T-helper 22 cell (primary cell): Measurements from ENCODE around the gene NCS1.

ENCODE experiments used
- DNase-seq: peaks from one replicate; pipeline ENCODE4 v3.0.0-alpha.2; 2020; ENCODE audit warnings: low read depth

NCS1 gene

DNA sequence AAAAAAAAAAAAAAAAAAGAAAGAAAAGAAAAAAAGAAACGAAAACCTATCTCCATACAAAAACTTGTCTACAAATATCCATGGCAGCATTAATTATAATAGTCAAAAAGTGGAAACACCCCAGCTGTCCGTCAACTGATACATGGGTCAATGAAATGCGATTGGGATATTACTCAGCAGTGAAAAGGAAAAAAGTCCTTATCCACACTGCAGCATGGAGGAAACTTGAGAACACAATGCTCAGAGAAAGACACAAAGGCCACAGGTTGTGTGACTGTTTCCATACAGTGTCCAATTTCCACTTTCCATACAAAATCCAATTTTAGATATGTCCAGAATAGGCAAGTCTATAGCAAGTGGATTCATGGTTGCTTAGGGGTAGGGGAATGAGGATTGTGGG lies 24.3 kb upstream of the NCS1 start:
- no peak for DNase-seq

- DNase-seq: no peak
Measured at GRCh38 chr9:130149031-130149430, 23.2 kb upstream of the NCS1 start.

DNA sequence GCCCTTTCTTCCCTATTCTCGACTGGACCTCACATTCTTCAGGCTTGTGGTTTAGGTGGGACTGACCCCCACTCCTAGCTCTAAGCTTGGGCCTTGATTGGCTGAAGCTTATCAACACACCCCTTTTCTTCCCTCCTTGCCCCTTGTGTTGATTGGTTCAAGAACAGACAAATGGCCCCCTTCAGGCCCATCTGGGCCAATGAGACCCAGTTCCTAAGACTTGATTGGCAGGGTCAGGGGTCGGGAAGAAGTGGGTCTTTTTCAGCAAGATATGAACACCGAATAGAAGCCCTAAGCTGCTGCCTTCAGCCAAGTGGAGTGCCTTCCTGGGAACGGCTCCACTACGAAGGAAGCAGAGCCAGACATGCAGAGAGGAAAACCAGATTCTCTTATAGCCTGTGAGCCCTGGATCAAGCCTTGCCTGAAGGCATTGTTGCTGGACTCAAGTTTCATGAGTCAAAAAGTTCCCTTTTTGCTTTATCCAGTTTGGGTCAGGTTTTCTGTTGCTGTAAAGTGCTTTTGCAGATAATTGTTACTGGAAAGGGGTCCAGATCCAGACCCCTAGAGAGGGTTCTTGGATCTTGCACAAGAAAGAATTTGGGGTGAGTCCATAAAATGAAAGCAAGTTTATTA lies 22.4 kb upstream of the NCS1 start:
- DNase-seq: no peak

GRCh38 chr9:130150779-130151382 lies 21.3 kb upstream of the NCS1 start:
- DNase-seq: no peak

- no peak for DNase-seq
Measured at GRCh38 chr9:130154816-130155215, 17.4 kb upstream of the NCS1 start.

GRCh38 chr9:130155647-130156046 lies 16.6 kb upstream of the NCS1 start:
- no peak for DNase-seq

- DNase-seq: no peak
Measured at GRCh38 chr9:130156672-130157071, 15.5 kb upstream of the NCS1 start.

- DNase-seq: no peak
Measured at GRCh38 chr9:130157079-130157478, 15.1 kb upstream of the NCS1 start.

DNA sequence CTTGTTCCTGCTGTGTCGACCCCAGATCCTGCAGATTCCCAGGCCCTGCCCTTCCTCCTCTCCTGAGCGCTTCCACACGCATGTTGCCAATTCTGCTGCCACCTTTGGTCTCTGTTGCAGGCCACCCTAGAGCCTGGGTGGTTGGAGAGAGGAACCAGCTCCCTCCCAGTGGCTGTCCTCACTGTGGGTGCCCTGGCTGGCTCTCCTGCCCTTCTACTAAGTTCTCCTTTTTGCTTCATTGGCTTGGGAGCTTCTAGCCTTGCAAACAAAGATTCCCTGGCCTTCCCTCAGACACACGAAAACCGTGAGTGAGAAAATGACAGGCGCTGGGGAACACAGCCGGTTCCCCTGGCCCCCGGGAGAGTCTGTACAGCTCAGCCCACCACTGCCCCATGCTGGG lies 14.2 kb upstream of the NCS1 start:
- no peak for DNase-seq

DNA sequence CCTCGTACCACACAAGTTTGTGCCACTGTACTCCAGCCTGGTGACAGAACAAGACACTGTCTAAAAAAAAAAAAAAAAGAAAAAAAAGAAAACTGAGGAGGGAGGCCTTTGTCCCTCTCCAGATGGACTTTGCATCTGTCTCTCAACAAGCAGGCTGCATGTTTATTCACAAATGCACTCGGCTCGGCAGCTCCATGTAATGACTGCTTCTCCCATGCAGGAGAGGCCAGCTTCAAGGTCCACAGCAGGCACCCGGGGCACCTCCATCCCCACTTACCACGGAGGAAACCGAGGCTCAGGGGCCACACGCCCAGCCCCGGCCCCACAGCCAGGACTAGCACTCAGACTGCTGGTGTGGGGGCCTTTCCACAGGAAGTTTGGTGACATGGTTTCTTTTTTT lies 13.1 kb upstream of the NCS1 start:
- DNase-seq: no peak

DNA sequence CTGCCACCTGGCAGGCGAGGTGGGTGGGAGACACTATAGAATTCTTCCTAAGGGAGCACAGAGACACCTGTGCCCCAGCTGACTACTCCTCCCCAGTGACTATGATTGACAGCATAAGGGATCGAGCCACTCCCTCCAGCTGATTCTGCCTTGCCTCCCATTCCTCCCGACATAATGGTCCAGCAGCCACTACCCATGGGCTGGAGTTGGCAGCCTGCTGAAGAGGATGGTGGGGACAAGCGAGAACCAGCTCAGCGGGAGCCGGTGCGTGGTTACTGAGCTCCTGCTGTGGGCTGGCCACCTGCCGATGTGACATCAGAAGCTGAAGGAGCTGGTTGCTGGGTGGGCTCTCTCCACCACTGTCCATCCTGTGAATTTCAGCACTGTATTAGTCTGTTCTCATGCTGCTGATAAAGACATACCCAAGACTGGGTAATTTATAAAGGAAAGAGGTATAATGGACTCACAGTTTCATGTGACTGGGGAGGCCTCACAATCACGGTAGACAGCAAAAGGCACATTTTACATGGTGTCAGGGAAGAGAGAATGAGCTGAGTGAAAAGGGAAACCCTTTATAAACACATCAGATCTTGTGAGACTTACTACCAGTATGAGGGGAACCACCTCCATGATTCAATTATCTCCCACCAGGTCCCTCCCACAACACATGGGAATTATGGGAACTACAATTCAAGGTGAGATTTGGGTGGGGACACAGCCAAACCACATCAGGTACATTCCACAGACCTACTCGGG lies 12.1 kb upstream of the NCS1 start:
- DNase-seq: no peak

GRCh38 chr9:130160862-130161470 lies 11.2 kb upstream of the NCS1 start:
- DNase-seq: no peak

GRCh38 chr9:130165579-130165978 lies 6.6 kb upstream of the NCS1 start:
- no peak for DNase-seq

GRCh38 chr9:130166399-130166798 lies 5.8 kb upstream of the NCS1 start:
- no peak for DNase-seq

- DNase-seq: no peak
Measured at GRCh38 chr9:130167927-130168326, 4.3 kb upstream of the NCS1 start.

DNA sequence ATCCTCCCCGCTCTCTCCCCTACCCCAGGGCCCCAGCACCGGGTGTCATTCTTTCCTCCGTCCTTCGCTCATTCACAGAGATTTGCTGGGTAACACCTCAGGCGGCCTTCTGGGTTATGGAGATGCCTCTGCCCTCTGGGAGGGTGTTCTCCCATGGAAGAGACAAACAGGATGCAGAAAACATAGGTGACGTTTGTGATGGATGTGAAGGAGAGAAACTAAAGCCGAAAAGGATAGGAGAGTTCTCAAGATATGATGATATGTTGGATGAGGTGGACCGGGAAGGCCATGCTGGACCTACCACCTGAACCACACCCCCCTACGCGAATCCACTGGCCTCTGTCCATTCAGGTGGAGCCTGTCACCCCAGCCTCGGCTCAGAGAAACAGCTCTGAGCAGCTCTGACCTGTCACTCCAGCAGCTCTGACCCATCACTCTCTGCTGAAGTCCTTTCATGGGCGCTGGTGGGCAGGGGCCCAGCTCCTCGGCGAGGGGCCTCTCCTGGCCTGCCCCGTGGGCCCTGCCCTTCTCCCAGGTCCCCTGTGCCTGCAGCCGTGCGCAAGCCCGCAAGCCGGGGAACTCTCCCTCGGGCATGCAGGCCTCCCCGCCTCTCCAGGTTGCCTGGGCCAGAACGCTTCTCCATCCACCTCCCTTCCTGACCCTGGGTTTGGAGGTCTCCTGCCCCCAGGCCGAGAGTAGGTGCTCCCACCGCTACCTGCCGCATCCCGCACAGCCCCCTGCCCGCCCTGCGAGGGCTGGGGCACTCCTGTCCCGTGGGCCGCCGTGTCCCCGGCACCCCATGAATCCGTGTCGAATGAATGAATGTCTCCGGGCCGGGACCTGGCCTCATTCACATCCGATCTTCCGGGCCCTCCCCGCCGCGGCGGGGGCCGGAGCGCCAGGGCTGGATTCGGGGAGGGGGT lies 717 bp upstream of the NCS1 start:
- DNase-seq: no peak

DNA sequence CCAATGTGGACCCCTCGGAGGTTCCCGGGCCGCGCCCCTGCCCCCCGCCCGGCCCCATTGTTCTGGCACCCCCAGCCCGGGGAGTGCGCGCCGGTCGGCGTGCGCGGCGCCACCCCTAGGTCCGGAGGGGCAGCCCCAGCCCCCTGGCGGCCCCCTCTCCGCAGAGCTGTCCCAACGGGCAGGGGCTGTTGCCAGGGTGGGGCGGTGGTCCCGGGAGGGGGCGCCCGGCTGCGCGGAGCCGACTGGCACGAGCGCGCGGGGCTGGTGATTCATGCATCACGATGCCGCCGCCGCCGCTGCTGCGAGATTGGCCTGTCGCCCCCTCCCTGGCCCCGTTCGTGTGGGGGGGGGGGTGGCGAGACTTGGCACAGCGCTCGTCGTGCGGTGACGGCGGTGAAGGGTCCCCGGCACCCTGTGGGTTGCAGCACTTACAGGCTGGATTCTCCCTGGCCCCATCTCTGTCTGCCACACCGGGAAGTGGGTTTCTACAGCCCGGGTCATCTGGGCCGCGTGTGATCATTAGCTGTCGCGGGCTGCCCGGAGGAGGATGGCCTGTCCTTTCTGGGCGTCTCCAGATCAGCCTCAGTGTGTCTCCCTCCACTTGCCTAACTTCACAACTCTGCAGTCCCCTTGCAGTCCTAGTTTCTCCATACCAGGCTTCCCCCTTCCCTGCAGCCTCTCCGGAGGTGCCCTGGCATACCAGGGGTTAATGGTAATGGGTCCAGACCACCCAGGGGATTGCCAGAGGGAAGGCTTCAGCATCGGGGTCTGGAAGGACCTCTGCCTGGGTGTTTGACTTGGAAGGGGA lies 858 bp downstream of the NCS1 start:
- DNase-seq: peak; percentile 41

- DNase-seq: no peak
Measured at GRCh38 chr9:130173666-130173983, 1.4 kb downstream of the NCS1 start.

GRCh38 chr9:130174025-130174424 lies 1.8 kb downstream of the NCS1 start:
- DNase-seq: no peak

DNA sequence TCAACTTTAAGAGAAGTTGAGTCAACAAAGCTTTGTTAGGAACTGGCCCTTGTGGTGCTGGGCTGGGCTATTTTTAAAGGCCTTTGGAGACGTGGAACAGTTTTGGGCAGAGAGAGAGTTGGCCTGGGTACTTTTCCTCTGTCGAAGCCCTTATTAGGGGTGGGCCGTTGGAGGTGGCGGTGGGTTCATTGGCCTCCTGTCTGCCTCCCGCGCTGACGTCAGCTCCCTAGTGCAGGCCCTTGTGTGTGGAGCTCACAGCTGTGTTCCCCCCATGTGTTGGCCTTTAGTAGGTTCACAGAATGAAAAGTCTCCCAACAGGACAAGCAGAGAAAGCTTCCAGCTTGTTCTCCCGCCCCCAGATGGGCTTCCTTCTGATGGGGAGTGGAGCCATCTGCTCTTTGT lies 2.7 kb downstream of the NCS1 start:
- no peak for DNase-seq

DNA sequence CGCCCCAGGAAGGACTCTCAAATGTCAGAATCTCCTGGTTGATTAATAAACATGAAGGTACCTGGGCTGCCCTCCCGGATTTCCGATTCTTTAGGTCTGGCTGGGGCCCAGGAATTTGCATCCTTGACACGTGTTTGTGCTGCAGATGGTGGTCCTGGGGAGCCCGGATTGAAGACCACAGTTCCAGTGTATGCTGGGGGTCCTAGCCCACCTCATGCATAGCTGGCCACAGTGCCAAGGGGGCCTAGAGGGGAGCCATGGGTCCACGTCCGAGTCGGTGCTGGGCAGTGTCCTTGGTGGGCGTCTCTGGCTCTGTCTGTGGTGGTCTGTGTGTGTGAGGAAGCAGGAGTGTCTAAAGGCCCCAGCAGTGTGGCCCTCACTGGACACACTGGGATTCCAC lies 3.2 kb downstream of the NCS1 start:
- no peak for DNase-seq
